ENCODE data around the gene FAM83E. TPM values are rescaled to one million over a fixed set of nuclear protein-coding genes. Genes with fewer than 3 reads are reported as not detected.

Gene FAM83E
- total RNA-seq, 1 experiment from 2014 or later: 12.3 TPM

GRCh38 chr19:48618278-48618915, 3.5 kb upstream of the FAM83E start:
- no peaks in the 10 kb centered on the region for H3K27me3 ChIP-seq (ENCODE audit: insufficient read depth, low read depth)
- H3K4me3 ChIP-seq: peak overlapping the region; percentile 92
- H4K20me1 ChIP-seq (ENCODE audit: insufficient read depth): peaks cover 34% of the 10 kb centered on the region
- no peak overlapping the region for H2AFZ ChIP-seq
- peaks cover 49% of the 10 kb centered on the region for H3K4me1 ChIP-seq (replicated peaks; ENCODE audit: insufficient read depth)
- ChIA-PET POLR2A (ENCODE audit: unreplicated experiment) (interaction anchor here (0.6 to 1.3 kb wide), 10 partner anchors 11 to 1182 kb away, joined by 3 to 30 read pairs (median 8); partner anchors contain the start of genes GYS1 and RUVBL2), CTCF (no interaction called here)
- H3K9me2 ChIP-seq (ENCODE audit: insufficient read depth): no peaks in the 10 kb centered on the region
- H3K79me2 ChIP-seq (ENCODE audit: low read depth): peaks cover 48% of the 10 kb centered on the region
- TF ChIP-seq EZH2 (IDR thresholded peaks at IDR 0.05; ENCODE audit: low read depth) (no peak), CTCF (conservative IDR thresholded peaks at IDR 0.05) (peak; percentile 10; the same call in 1 of the 2 replicates)
- peak overlapping the region; percentile 91 for H3K27ac ChIP-seq
- no peak for DNase-seq
- BruUV-seq (replicated peaks): TSS peak; percentile 70
- H3K4me2 ChIP-seq: peak overlapping the region; percentile 94
- intact Hi-C loops (cut with micrococcal nuclease; ENCODE audit: unreplicated experiment): no loop called here
- peaks cover 83% of the 10 kb centered on the region for H3F3A ChIP-seq (ENCODE audit: insufficient read depth, low read depth)
- H3K36me3 ChIP-seq (ENCODE audit: low read depth): peaks cover 35% of the 10 kb centered on the region
- no peaks in the 10 kb centered on the region for H3K9me3 ChIP-seq (ENCODE audit: insufficient read depth, low read depth)

GRCh38 chr19:48617146-48617937, 2.5 kb upstream of the FAM83E start:
- ChIA-PET CTCF (no interaction called here), POLR2A (ENCODE audit: unreplicated experiment) (interaction anchor here (0.6 to 0.7 kb wide), 2 partner anchors 229 to 345 kb away, joined by 3 to 4 read pairs; no protein-coding TSS in a partner anchor)
- TF ChIP-seq CTCF (conservative IDR thresholded peaks at IDR 0.05): no peak
- Histone ChIP-seq H3K79me2 (ENCODE audit: low read depth) (peaks cover 48% of the 10 kb centered on the region), H2AFZ (no peak overlapping the region), H3K4me2 (peak overlapping the region; percentile 94), H3K4me1 (replicated peaks; ENCODE audit: insufficient read depth) (peaks cover 49% of the 10 kb centered on the region), H3K4me3 (peak overlapping the region; percentile 92), H3K27me3 (ENCODE audit: insufficient read depth, low read depth) (no peaks in the 10 kb centered on the region), H3K27ac (peak overlapping the region; percentile 91), H3K9me3 (ENCODE audit: insufficient read depth, low read depth) (no peaks in the 10 kb centered on the region), H4K20me1 (ENCODE audit: insufficient read depth) (peaks cover 34% of the 10 kb centered on the region), H3F3A (ENCODE audit: insufficient read depth, low read depth) (peaks cover 82% of the 10 kb centered on the region), H3K36me3 (ENCODE audit: low read depth) (peaks cover 35% of the 10 kb centered on the region), H3K9me2 (ENCODE audit: insufficient read depth) (no peaks in the 10 kb centered on the region)
- BruUV-seq (replicated peaks): no TSS peak
- intact Hi-C loops (cut with micrococcal nuclease; ENCODE audit: unreplicated experiment): no loop called here
- peak in 1 of 2 experiments; percentile 56 for DNase-seq

- Histone ChIP-seq H3K4me3 (peak overlapping the region; percentile 92; the same call in 1 of the 2 replicates), H4K20me1 (ENCODE audit: insufficient read depth) (peaks cover 34% of the 10 kb centered on the region), H3K9me2 (ENCODE audit: insufficient read depth) (no peaks in the 10 kb centered on the region), H2AFZ (no peak overlapping the region), H3F3A (ENCODE audit: insufficient read depth, low read depth) (peaks cover 79% of the 10 kb centered on the region), H3K4me2 (peak overlapping the region; percentile 94), H3K27ac (peak overlapping the region; percentile 91), H3K27me3 (ENCODE audit: insufficient read depth, low read depth) (no peaks in the 10 kb centered on the region), H3K79me2 (ENCODE audit: low read depth) (peaks cover 48% of the 10 kb centered on the region), H3K9me3 (ENCODE audit: insufficient read depth, low read depth) (no peaks in the 10 kb centered on the region), H3K4me1 (replicated peaks; ENCODE audit: insufficient read depth) (peaks cover 49% of the 10 kb centered on the region), H3K36me3 (ENCODE audit: low read depth) (peaks cover 35% of the 10 kb centered on the region)
- DNase-seq: no peak
- ChIA-PET POLR2A (ENCODE audit: unreplicated experiment) (interaction anchor here (0.6 to 0.7 kb wide), 2 partner anchors 346 to 1895 kb away, joined by 4 to 5 read pairs; partner anchors contain the start of gene JOSD2), CTCF (no interaction called here)
- no TSS peak for BruUV-seq (replicated peaks)
- intact Hi-C loops (cut with micrococcal nuclease; ENCODE audit: unreplicated experiment): no loop called here
- TF ChIP-seq EZH2 (IDR thresholded peaks at IDR 0.05; ENCODE audit: low read depth): no peak
- TF ChIP-seq CTCF (conservative IDR thresholded peaks at IDR 0.05): no peak
Observed at GRCh38 chr19:48616491-48617056, 1.7 kb upstream of the FAM83E start.

Data from PC-9 (cell line).